NCI-H1436 treated with DMSO at 0.1 percent for 48 hours (cell line): ENCODE measurements around the gene SPINT2.

Source experiments
- DNase-seq: peaks from one replicate; lab custom pipeline; 2025; lab: John Stamatoyannopoulos, UW

SPINT2 gene

DNA sequence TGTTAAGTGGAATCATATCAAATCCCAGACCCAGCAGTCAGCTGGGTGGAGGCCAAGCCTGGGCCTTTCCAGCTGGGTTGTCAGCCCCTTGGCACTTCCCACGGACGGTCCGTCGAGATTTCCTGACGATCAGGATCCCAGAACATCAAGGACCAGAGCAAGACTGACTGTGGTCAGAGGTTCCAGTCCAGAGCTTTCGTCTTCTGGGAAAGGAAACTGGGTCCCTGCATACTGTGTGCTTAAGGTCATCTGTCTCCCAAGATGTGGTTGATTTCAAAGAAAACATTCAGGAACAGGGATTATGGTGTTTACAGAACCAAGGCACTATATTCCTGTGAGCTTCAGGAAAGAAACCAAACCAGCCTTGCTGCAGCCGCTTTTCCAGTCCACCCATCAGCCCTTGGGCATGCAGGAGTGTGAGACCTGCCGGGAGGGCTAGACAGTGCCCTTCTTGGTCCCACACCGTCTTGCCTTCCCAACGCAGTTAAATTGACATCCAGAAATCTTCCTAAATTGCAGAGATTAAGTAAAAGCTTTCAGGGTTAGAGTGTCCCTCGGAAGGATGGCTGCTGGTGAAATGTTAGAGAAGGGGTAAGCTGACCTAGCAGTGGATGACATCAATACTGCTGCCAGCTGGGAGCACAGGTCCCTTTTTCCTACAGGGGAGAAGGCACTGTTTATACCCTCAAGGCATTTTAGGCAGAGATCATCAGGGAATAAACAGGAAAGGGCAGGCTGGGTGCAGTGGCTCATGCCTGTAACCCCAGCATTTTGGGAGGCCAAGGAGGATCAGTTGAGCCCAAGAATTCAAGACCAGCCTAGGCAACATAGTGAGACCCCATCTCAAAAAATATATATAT lies 34.7 kb downstream of the SPINT2 start:
- no peak for DNase-seq

DNA sequence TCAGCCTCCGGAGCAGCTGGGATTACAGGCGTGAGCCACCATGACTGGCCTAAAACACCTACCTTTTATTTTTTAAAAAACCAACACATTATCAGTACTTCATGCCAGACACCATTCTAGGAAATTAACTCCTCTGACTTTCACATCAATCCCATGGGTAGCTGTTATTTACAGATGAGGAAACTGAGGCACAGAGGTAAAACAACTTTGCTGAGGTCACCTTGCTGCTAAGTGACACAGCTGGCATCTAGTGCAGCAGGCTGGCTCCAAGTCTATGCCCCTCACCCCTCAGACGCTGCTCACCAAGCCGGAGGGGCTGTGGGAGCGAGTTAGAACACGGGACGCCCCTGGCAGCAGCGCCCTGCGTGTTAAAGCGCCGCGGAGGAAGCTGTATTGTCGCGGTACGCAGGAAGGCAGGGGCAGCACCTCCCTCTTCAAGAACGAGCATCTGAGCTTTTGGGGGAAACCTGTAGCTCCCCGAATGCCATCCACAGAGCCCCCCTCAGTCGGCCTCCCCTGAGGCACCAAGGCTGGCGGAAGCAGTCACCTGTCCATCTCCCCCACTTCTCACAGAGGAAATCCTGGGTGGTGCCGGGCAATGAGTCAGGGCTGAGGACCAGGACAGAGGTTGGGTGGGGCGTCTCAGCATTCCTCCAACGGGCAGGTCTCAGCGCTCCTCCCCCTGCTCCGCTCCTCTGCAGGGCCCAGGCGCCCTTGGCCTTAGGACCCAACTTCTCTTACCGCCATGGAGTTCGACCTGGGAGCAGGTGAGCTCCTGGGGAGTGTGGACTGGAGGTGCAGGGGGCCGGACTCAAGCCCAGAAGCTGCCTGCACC lies 39.4 kb downstream of the SPINT2 start, which contains the start of gene C19orf33:
Gene C19orf33, plus strand, starts transcription at position 735 of the 835 bp plus-strand sequence. Its CDS starts 11 bp downstream, at position 746.
- no peak for DNase-seq

DNA sequence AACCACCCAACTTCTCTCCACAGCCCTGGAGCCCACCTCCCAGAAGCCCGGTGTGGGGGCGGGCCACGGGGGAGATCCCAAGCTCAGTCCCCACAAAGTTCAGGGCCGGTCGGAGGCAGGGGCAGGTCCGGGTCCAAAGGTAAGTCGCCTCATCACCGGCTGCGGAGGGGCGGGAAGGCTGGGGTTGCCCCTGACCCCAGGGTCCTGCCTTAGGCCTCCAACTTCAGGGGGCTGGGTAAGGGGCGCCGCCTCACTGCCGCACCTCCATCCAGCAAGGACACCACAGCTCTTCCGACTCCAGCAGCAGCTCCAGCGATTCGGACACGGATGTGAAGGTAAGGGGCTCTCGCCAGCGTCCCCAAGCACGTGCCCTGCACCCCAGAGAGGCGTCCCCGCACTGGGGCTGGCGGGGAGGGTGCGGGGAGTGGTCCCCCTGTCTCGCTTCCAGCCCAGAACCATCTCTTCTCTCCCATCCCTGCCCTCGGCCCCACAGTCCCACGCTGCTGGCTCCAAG lies 40.0 kb downstream of the SPINT2 start:
- DNase-seq = no peak

DNA sequence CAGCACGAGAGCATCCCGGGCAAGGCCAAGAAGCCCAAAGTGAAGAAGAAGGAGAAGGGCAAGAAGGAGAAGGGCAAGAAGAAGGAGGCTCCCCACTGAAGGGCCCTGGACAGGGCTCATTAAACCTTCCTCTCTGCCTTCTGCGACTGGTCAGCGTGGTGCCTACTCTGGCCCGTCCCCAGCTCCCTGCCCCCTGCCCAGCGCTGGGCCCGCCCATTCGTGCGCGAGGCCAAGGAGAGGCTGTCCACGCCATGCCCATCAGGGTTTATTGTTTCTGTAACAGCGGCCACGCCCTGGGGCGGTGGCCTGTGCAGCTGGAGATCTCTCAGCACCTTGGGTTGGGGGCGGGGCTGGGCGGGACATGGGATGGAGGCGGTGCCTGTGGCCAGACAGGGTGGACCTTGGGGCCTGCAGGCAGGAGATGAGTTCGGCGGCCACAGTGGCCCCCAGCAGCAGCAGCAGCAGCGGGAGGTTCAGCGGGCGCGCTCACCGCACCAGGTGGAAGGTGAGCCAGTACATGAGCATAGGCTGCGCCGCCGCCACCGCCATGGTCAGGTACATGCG lies 40.6 kb downstream of the SPINT2 start:
- no peak for DNase-seq

DNA sequence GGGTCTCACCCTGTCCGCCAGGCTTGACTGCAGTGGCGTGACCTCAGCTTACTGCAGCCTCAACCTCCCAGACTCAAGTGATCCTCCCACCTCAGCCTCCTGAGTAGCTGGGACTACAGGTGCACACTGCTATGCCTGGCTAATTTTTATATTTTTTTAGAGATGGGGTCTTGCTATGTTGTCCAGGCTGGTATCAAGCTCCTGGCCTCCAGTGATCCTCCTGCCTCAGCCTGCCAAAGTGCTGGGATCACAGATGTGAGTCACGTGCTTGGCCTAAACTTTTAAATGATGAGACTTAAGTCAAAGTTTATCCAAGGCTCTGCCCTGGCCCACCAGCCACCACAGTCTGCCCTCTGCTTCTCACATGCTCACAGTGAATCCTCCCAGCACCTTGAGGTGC lies 41.9 kb downstream of the SPINT2 start:
- no peak for DNase-seq

DNA sequence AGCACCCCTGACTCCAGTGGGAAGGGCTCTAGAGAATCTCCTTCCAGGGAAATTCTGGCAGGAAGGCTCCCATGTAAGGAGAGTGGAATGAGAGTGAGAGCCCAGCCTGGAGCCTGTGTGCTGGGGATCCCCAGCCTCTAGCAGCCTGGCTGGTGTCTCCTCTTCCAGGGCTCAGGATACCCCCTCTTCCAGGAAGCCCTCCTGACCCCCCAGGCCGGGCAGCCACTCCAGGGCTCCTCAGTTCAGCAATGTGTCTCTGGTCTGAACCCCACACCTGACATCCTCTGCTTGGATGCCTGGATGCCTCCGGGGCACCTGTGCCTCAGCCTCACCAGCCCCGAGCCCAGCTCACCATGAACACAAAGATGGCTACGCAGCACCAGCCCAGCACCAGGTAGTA lies 42.7 kb downstream of the SPINT2 start:
- DNase-seq = no peak

- no peak for DNase-seq
Measured at GRCh38 chr19:38307597-38307996, 43.2 kb downstream of the SPINT2 start.

- no peak for DNase-seq
Measured at GRCh38 chr19:38308006-38308766, 43.8 kb downstream of the SPINT2 start.

GRCh38 chr19:38308926-38309614 lies 44.7 kb downstream of the SPINT2 start:
- DNase-seq = no peak

DNA sequence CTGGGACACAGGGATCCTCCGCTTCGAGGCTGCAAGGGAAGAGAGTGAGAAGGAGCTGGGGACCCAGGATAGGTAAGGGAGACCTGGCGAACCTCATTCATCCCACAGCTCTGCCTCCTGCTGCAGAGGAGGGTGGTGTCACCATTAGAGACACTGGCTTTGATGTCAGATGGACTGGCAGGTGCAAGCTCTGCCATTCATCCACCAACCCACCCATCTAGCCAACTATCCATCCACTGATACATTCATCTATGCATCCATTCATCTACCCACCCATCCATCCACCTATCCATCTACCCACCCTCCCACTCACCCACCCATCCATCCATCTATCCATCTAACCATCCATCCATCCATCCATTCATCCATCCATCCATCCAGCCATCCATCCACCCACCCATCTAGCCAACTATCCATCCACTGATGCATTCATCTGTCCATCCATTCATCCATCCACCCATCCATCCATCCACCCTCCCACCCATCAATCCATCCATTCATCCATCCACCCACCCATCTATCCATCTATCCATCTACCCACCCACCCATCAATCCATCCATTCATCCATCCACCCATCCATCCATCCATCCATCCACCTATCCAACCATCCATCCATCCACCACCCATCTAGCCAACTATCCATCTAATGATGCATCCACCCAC lies 45.4 kb downstream of the SPINT2 start:
- no peak for DNase-seq

DNA sequence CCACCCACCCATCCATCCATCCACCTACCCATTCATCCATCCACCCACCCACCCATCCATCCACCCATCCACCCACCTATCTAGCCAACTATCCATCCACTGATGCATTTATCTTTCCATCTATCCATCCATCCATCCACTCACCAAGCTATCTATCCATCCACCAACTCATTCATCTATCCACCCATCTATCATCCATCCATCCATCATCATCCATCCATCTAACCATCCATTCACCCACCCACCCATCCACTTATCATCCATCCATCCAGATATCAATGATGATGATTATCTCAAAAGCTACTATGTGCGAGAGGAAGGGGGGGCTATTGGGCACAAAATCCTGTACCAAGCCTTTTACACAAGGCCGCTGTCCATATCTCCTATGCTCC lies 45.9 kb downstream of the SPINT2 start:
- no peak for DNase-seq

DNA sequence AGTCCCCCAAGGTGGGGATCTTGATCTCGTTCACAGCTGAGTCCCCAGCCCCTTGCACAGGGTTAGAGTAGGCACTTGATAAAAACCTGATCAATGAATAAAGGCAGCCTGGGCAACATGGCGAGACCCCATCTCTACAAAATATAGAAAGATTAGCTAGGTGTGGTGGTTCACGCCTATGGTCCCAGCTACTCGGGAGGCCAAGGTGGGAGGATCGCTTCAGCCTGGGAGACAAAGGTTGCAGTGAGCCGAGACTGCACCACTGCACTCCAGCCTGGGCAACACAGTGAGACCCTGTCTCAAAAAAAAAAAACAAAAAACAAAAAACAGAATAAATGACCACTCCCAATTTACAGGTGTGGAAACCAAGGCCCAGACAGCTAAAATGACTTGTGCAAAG lies 46.6 kb downstream of the SPINT2 start:
- no peak for DNase-seq

GRCh38 chr19:38315657-38316476 lies 51.5 kb downstream of the SPINT2 start, which contains the start of gene YIF1B:
YIF1B (minus strand) TSS chr19:38315947; CDS start chr19:38315917, 30 bp downstream.
- peak; percentile 95 for DNase-seq

DNA sequence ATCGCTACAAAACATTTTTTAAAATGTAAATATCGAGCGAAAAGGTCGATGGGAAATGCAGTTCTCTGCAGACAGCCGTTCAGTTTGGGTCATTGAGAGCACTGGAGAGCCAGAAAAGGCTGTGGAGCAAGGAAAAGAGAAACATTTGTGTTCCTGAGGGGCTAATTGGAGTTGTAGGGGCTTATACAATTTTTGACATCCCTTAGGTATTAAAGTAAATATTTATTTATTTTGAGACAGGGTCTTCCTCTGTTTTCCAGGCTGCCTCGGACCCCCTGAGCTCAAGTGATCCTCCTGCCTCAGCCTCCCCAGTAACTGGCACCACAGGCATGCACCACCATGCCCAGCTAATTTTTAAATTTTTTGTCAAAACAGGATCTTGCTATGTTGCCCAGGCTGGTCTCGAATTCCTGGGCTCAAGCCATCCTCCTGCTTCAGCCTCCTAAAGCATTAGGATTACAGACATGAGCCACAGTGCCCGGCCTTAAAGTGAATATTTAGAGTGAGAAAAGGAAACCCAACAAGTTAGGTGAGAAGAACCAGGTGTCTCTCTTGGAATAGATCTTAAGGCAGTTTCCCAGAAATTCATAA lies 52.2 kb downstream of the SPINT2 start:
- DNase-seq = no peak

GRCh38 chr19:38317104-38317612 lies 52.8 kb downstream of the SPINT2 start:
- no peak for DNase-seq

DNA sequence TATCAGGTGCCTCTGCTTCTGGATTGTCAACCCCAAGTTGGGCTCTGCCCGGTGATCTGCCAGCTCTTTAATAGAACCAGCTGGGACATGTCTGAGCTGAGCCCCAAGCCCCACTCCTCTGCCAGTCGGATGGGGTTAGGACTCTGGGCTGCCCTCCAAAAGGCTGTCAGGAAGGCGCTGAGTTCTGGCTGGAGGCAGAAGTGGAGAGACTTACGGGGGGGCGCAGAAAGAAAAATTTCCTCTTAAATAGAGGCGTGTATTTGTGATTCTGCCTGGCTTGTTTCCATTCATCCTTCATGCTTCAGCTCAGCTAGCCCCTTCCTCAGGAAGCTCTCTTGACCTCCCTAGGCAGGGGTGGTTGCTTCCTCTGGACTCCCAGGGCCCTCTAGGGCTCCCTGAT lies 54.3 kb downstream of the SPINT2 start:
- no peak for DNase-seq

GRCh38 chr19:38319421-38320258 lies 55.3 kb downstream of the SPINT2 start, which contains the start of gene KCNK6:
KCNK6 (plus strand) TSS chr19:38319845; CDS start chr19:38319951, 106 bp downstream.
- no peak for DNase-seq

DNA sequence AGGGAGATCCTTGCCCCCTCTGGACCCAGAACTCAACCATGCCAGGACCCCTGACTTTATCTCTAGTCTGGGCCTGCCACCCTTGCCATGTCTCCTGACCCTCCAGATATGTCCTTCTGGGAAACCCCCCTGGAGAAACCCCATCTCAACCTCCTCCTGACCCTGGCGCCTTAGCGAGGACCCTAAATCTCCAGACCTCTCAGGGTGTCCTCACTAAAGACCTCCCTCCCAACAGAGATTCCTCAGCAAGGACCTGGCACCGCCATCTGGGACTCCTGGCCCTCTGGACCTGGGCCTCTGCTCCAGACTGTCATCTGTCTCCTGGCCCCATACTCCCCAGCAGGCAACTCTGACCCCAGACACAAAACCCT lies 56.6 kb downstream of the SPINT2 start:
- no peak for DNase-seq
